ENCODE results near the gene TBC1D22B. TPM values are rescaled to one million over a fixed set of nuclear protein-coding genes. Genes with fewer than 3 reads are reported as not detected.
"Not testable (repeated sequence)": the region's sequence is repeated elsewhere in the genome, so short reads cannot be mapped to it uniquely, and the experiment has no call there.

The TBC1D22B gene
- total RNA-seq, 4 donors from 2014 or later = 7.3 to 10.2 (median 8.6) TPM

DNA sequence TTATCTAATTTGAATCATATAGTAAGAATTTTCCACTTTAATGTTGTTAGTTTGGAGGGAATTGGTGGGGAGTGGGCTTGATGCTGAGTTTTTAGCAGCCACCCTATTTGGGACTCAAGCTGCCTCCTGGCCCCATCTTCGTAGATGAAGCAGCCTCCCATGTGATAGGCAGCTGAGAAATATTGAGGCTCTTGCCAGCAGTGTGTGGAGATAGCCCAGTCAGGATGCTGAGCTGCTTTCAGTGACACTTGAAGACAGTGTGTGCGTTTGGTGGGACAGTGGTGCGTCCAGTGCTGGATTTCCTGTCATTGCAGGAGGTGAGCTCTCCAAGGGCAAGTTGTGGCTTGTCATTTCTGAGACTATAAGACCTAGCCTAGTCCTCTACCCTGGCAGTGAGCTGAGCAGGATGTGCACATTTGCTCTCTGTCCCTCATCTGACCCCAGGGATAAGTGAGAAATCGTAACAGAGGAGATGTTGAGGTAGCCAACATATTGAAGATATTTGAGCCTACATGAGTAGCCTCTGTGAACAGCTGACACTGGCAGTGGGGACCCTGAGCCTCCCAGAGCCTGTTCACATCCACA lies 48.4 kb downstream of the TBC1D22B start:
- no peak for DNase-seq (ENCODE audit: extremely low spot score)
- TF ChIP-seq POLR2A (IDR thresholded peaks at IDR 0.05; ENCODE audit: low read depth) (no peak), EP300 (IDR thresholded peaks at IDR 0.05) (no peak), POLR2AphosphoS5 (IDR thresholded peaks at IDR 0.05) (no peak)
- TF ChIP-seq, protein P1, sequence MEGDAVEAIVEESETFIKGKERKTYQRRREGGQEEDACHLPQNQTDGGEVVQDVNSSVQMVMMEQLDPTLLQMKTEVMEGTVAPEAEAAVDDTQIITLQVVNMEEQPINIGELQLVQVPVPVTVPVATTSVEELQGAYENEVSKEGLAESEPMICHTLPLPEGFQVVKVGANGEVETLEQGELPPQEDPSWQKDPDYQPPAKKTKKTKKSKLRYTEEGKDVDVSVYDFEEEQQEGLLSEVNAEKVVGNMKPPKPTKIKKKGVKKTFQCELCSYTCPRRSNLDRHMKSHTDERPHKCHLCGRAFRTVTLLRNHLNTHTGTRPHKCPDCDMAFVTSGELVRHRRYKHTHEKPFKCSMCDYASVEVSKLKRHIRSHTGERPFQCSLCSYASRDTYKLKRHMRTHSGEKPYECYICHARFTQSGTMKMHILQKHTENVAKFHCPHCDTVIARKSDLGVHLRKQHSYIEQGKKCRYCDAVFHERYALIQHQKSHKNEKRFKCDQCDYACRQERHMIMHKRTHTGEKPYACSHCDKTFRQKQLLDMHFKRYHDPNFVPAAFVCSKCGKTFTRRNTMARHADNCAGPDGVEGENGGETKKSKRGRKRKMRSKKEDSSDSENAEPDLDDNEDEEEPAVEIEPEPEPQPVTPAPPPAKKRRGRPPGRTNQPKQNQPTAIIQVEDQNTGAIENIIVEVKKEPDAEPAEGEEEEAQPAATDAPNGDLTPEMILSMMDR (IDR thresholded peaks at IDR 0.05) = no peak
- intact Hi-C loops (cut with DNase I) = no loop called here
- 89% methylated on average over 4 of the region's 4 CpGs for WGBS
- Histone ChIP-seq H3K4me1 (peaks cover 13 to 20% (median 17%) of the 10 kb centered on the region in 4 donors), H3K4me3 (no peak overlapping the region), H3K9me3 (no peaks in the 10 kb centered on the region), H3K36me3 (peaks cover 17 to 37% (median 29%) of the 10 kb centered on the region in 4 donors), H3K27me3 (no peaks in the 10 kb centered on the region), H3K27ac (replicated peaks in 1 of 4) (no peak overlapping the region)

DNA sequence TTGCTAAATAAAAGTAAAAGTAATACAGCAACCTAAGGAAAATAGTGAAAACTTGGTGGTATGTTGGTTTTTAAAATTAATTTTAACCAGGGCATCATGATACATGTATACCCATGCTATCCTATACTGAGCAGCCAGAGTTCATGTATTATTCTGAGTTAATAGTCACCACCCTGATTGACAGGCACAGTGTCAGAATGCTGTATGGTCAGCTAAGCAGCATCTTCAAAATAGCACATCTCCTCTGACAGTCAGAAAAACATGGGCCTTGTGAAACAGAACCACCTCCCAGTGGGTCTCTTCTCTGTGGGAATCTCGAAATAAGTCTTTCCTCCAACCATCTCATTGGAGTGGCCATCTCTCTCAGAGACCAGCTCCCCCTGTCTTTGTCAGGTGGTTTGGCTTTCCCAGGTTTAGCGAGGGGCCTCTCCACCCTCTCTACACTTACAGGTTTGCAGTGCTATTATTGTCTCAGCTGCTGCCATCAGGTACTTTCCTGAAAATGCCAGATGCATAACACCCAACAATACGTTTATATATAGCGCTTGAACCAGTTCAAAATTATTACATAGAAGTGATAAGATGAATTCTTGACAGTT lies 49.2 kb downstream of the TBC1D22B start:
- peaks cover 12 to 30% (median 24%) of the 10 kb centered on the region in 4 donors for H3K36me3 ChIP-seq
- H3K4me1 ChIP-seq = peaks cover 13 to 20% (median 17%) of the 10 kb centered on the region in 4 donors
- no peaks in the 10 kb centered on the region for H3K9me3 ChIP-seq
- TF ChIP-seq EP300 (IDR thresholded peaks at IDR 0.05) (no peak), POLR2A (IDR thresholded peaks at IDR 0.05; ENCODE audit: low read depth) (no peak), POLR2AphosphoS5 (IDR thresholded peaks at IDR 0.05) (no peak)
- TF ChIP-seq, protein P1 (IDR thresholded peaks at IDR 0.05) = no peak
- intact Hi-C loops (cut with DNase I) = no loop called here
- no peaks in the 10 kb centered on the region for H3K27me3 ChIP-seq
- DNase-seq (ENCODE audit: extremely low spot score) = no peak
- 92% methylated on average over 4 of the region's 4 CpGs for WGBS
- H3K4me3 ChIP-seq = no peak overlapping the region
- H3K27ac ChIP-seq (replicated peaks in 1 of 4) = no peak overlapping the region

DNA sequence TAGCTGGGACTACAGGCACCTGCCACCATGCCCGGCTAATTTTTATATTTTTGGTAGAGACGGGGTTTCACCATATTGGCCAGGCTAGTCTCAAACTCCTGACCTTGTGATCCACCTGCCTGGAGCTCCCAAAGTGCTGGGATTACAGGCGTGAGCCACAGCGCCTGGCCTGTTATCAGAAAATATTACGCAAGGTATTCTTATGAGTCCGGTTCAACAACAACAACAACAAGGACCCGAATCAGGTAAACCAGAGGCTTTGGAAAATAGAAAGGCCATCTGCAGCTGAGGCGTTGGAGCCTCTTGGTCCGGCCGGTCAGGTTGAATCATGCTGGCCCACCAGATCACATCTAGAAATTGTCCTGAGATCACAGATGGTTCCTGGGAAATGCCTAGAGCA lies 49.9 kb downstream of the TBC1D22B start:
- DNase-seq (ENCODE audit: extremely low spot score); H3K9me3 ChIP-seq; H3K4me3 ChIP-seq; H3K27me3 ChIP-seq; intact Hi-C loops (cut with DNase I): not testable (repeated sequence)
- Histone ChIP-seq H3K27ac (replicated peaks in 1 of 4) (peak overlapping the region; percentile 50 to 67 (median 60)), H3K36me3 (peaks cover 6 to 29% (median 17%) of the 10 kb centered on the region in 4 donors), H3K4me1 (peaks cover 13 to 20% (median 17%) of the 10 kb centered on the region in 4 donors)
- WGBS = 92% methylated on average over 10 of the region's 10 CpGs

DNA sequence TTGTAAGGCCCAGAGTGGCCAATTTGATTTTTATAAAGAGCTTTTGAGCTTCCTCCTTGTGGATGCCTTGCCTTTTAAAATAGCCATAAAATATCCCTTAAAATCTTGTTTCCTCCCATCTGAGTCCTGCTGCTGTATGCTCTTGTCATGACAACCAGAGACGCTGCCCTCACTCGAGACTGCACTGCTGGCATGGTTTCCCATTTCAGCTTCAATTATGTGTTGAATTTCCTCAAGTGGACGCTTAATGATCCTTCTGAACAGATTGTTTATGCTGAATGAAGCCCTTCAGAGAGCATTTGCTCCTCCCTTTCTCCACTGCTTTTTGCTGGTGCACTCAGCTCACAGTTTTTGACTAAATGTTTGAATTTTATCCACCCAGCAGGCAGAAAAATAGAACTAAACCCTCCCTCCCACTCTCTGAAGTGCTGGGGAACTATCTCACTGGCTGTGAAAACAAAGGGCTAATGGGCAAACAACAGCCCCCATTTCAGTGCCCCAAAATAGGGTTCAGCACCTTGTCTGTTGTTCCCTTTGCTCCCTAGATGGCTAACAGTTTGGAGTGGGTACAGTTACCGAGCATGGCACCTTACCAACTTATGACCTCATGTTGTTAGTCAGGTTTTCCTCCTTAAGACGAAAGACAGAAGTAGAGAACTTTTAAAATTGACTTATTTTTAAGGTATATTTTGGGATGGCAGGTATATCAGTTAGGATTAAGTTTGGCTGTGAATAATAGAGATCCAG lies 50.7 kb downstream of the TBC1D22B start:
- Histone ChIP-seq H3K36me3 (peaks cover 7 to 29% (median 16%) of the 10 kb centered on the region in 4 donors), H3K4me1 (peaks cover 13 to 20% (median 17%) of the 10 kb centered on the region in 4 donors), H3K27me3 (no peaks in the 10 kb centered on the region), H3K9me3 (no peaks in the 10 kb centered on the region), H3K27ac (replicated peaks in 1 of 4) (peak overlapping the region; percentile 50 to 67 (median 60)), H3K4me3 (no peak overlapping the region)
- no peak for DNase-seq (ENCODE audit: extremely low spot score)
- intact Hi-C loops (cut with DNase I) = no loop called here
- WGBS = 51% methylated on average over 5 of the region's 5 CpGs
- TF ChIP-seq EP300 (IDR thresholded peaks at IDR 0.05) = no peak

DNA sequence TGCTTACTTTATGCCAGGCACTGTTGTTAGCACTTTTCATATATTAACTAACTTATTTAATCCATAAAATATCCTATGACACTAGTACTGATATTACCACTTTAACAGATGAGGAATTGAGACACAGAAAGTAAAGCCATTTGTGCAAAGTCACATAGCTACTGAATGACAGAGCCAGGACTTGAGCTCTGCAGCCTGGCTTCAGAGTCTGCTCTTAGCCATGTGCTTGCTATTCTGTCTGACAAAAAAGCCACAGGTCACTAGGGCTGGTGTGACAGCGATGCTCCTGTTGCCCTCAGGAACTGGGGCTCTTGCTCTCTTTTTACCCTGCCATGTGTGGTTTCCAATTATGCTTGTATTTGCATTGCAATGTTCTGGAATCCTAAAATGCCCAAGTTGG lies 51.5 kb downstream of the TBC1D22B start:
- H3K27ac ChIP-seq (replicated peaks in 1 of 4) = peak overlapping the region in 2 of 4 donors; percentile 50 to 64
- no peak for DNase-seq (ENCODE audit: extremely low spot score)
- 100% methylated on average over 1 of the region's 1 CpG for WGBS

More for the DNA sequence above, 51.5 kb downstream of the TBC1D22B start:
- peaks cover 13 to 20% (median 17%) of the 10 kb centered on the region in 4 donors for H3K4me1 ChIP-seq
- intact Hi-C loops (cut with DNase I) = no loop called here
- no peaks in the 10 kb centered on the region for H3K27me3 ChIP-seq
- no peak overlapping the region for H3K4me3 ChIP-seq
- no peaks in the 10 kb centered on the region for H3K9me3 ChIP-seq
- peaks cover 13 to 29% (median 20%) of the 10 kb centered on the region in 4 donors for H3K36me3 ChIP-seq
- TF ChIP-seq EP300 (IDR thresholded peaks at IDR 0.05) (no peak), POLR2A (IDR thresholded peaks at IDR 0.05; ENCODE audit: low read depth) (no peak), POLR2AphosphoS5 (IDR thresholded peaks at IDR 0.05) (no peak)
- TF ChIP-seq, protein P1 (IDR thresholded peaks at IDR 0.05) = no peak
